HepG2 (cell line): ENCODE results near the gene COL4A2. TPM values are rescaled to one million over a fixed set of nuclear protein-coding genes. Genes with fewer than 3 reads are reported as not detected.

Experiments used
- ATAC-seq: fragments of 200-7000 bp; cut with Tn5 transposase; 3 replicates; pipeline ENCODE4 v1.9.1; 2020; ENCODE audit warnings: mild to moderate bottlenecking, moderate library complexity
- BruUV-seq: library from RNA; stranded (reverse); fragments of 400-500 nt; replicated peaks from 2 replicates; lab custom pipeline; 2021; lab: Mats Ljungman, UMichigan
- CTCF ChIA-PET: fragments of 300-600 bp; formaldehyde crosslinking; extraction: SDS; loops from one replicate; lab custom pipeline; 2021; ENCODE audit warnings: low total read pairs, inconsistent platforms, low intra/inter-chr PET ratio; lab: Yijun Ruan, JAX
- POLR2A ChIA-PET: fragments of 350-600 bp; sonication (Branson Sonifier 250); formaldehyde crosslinking; loops from one replicate; lab custom pipeline; 2020; ENCODE audit warnings: antibody characterized with exemption, inconsistent platforms; lab: Yijun Ruan, JAX
- DNase-seq: peaks from one replicate; pipeline ENCODE4 v3.0.0-alpha.2; 2015; ENCODE audit warnings: low spot score
- FAIRE-seq: peaks from 3 replicates; lab custom pipeline; 2011; peaks lifted over from hg19 to GRCh38; lab: Jason Lieb, UNC
- H2AFZ ChIP-seq: one replicate; pipeline ENCODE4 v1.6.1; 2011; ENCODE audit warnings: low read length, inconsistent platforms
- H3K27ac ChIP-seq: fragments of 300-600 bp; 3 replicates; pipeline ENCODE4 v1.8.0; 2011; ENCODE audit warnings: mixed run types, mild to moderate bottlenecking, mixed read lengths, low read length, inconsistent platforms; ENCODE audit not compliant: insufficient read depth; ENCODE audit errors: extremely low read length
- H3K27me3 ChIP-seq, 2 experiments: fragments of 200-600 bp in 1 of 2; 2 replicates in 1 of 2; 3 replicates in 1 of 2; pipeline versions ENCODE4 v1.6.0 to v1.8.0; 2011; ENCODE audit warnings: low read length in 2 of 2, mild to moderate bottlenecking in 2 of 2, moderate library complexity in 2 of 2, inconsistent platforms in 1 of 2; ENCODE audit not compliant: insufficient read depth in 2 of 2, control insufficient read depth in 1 of 2
- H3K36me3 ChIP-seq, 2 experiments: fragments of 200-600 bp in 1 of 2; replicated peaks in 1 of 2; 2 replicates in 1 of 2; 3 replicates in 1 of 2; pipeline versions ENCODE4 v1.5.1 to v1.8.0; 2011; ENCODE audit warnings: low read length in 2 of 2, inconsistent platforms in 1 of 2; ENCODE audit not compliant: insufficient read depth in 2 of 2, control insufficient read depth in 1 of 2
- H3K4me1 ChIP-seq: 2 replicates; pipeline ENCODE4 v1.5.1; 2012; ENCODE audit warnings: low read length, inconsistent platforms; ENCODE audit not compliant: insufficient read depth
- H3K4me2 ChIP-seq: 2 replicates; pipeline ENCODE4 v1.6.0; 2011; ENCODE audit warnings: low read depth, low read length, inconsistent platforms
- H3K4me3 ChIP-seq, 3 experiments: fragments of 200-600 bp in 1 of 3; sonication (generic), shearing (Covaris generic) in 1 of 3; replicated peaks in 1 of 3; 2 replicates each; pipeline ENCODE4 v1.5.1; 2011 to 2016; ENCODE audit warnings: low read length in 3 of 3, inconsistent platforms in 2 of 3, low read depth in 2 of 3, mild to moderate bottlenecking in 2 of 3, control low read depth in 1 of 3, mixed read lengths in 1 of 3; ENCODE audit not compliant: insufficient read depth in 1 of 3
- H3K79me2 ChIP-seq: one replicate; pipeline ENCODE4 v1.6.1; 2011; ENCODE audit warnings: low read length, inconsistent platforms; ENCODE audit not compliant: insufficient read depth
- H3K9ac ChIP-seq: 2 replicates; pipeline ENCODE4 v1.6.0; 2011; ENCODE audit warnings: mild to moderate bottlenecking, low read depth, low read length, inconsistent platforms; ENCODE audit not compliant: insufficient read depth
- H3K9me3 ChIP-seq: 2 replicates; pipeline ENCODE4 v1.5.1; 2012; ENCODE audit warnings: mild to moderate bottlenecking, low read length
- H4K20me1 ChIP-seq: 2 replicates; pipeline ENCODE4 v1.6.0; 2011; ENCODE audit warnings: inconsistent platforms, mild to moderate bottlenecking, low read length, moderate library complexity; ENCODE audit not compliant: insufficient read depth
- AGO2 ChIP-seq: fragments of 200-400 bp; formaldehyde crosslinking; optimal IDR thresholded peaks from 2 replicates; pipeline ENCODE3; 2017; ENCODE audit warnings: mild to moderate bottlenecking, low read depth, low read length, moderate library complexity
- BCL6 ChIP-seq: IDR thresholded peaks from 2 replicates; pipeline ENCODE4 v1.6.1; 2016; ENCODE audit warnings: missing genetic modification reagents, missing compliant biosample characterization
- MTF1 ChIP-seq: sonication (generic); formaldehyde crosslinking; IDR thresholded peaks from 2 replicates; pipeline ENCODE4 v1.5.0; 2020; ENCODE audit warnings: missing genetic modification reagents
- PRPF4 ChIP-seq: fragments of 200-400 bp; formaldehyde crosslinking; IDR thresholded peaks from 2 replicates; pipeline ENCODE4 v1.6.1; 2016; ENCODE audit warnings: low read length, low read depth; ENCODE audit not compliant: poor library complexity, severe bottlenecking
- TP53 ChIP-seq: sonication (generic); formaldehyde crosslinking; conservative IDR thresholded peaks from 2 replicates; pipeline ENCODE4 v1.4.0; 2020; ENCODE audit warnings: missing genetic modification reagents
- ZNF773 ChIP-seq: sonication (generic); formaldehyde crosslinking; IDR thresholded peaks from 2 replicates; pipeline ENCODE4 v1.4.0; 2020; ENCODE audit warnings: missing genetic modification reagents, borderline replicate concordance
- ZNF781 ChIP-seq: sonication (generic); formaldehyde crosslinking; IDR thresholded peaks from 2 replicates; pipeline ENCODE4 v1.5.1; 2020; ENCODE audit warnings: borderline replicate concordance, mild to moderate bottlenecking, missing genetic modification reagents; ENCODE audit errors: not compliant biosample characterization
- WGBS: methylation state at CpG from one replicate; pipeline ENCODE4 v1.1.6; 2017; ENCODE audit warnings: low lambda C conversion rate; 5-methylcytosine and 5-hydroxymethylcytosine counted together
- in situ Hi-C: cut with HindIII; loops from 2 replicates; pipeline ENCODE4 v1.10.0; 2017; ENCODE audit warnings: low pct_unique_long_range_greater_than_20kb; ENCODE audit not compliant: extremely low pct_ligation_motif_present
- intact Hi-C: fragments of 100-400 bp; cut with micrococcal nuclease; formaldehyde crosslinking; loops from one replicate; pipeline ENCODE4 v1.10.0; 2022; ENCODE audit not compliant: unreplicated experiment
- polyA plus RNA-seq, 8 experiments: library from polyadenylated mRNA; depleted of rRNA in 3 of 8; stranded (reverse) in 7 of 8; unstranded in 1 of 8; fragments of >200 nt; fragmentation: Illumina TruSeq in 4 of 8; extraction: Trizol in 4 of 8; gene quantifications; 2 replicates each; pipeline versions ENCODE4 v1.2.1 to v1.2.3, GENCODE V29; 2011 to 2016; ENCODE audit warnings: low read depth in 4 of 8, missing spikeins in 1 of 8, mixed read lengths in 1 of 8; ENCODE audit not compliant: insufficient read depth in 1 of 8
- total RNA-seq, 5 experiments: library from RNA; depleted of rRNA; stranded (reverse); fragments of >200 nt; fragmentation: Illumina TruSeq; extraction: Trizol; gene quantifications; 2 replicates each; pipeline ENCODE4 v1.2.3, GENCODE V29; 2016; ENCODE audit warnings: low read depth in 1 of 5
- TF ChIP-seq, protein P1 (sequence below): sonication (generic); formaldehyde crosslinking; IDR thresholded peaks from 2 replicates; pipeline ENCODE4 v1.5.0; 2020; ENCODE audit warnings: mild to moderate bottlenecking, missing genetic modification reagents
- TF ChIP-seq, protein P2 (sequence below): sonication (generic); formaldehyde crosslinking; IDR thresholded peaks from 2 replicates; pipeline ENCODE4 v1.8.0; 2022; ENCODE audit warnings: missing genetic modification reagents, mild to moderate bottlenecking, borderline replicate concordance
- TF ChIP-seq, protein P3 (sequence below): sonication (generic); formaldehyde crosslinking; conservative IDR thresholded peaks from 2 replicates; pipeline ENCODE4 v1.4.0; 2020; ENCODE audit warnings: mild to moderate bottlenecking, missing genetic modification reagents, moderate library complexity

The COL4A2 gene
- total and polyA plus RNA-seq, 2 of the 13 experiments (the other 11 are each of a cell fraction or from before 2014, with no cell fraction given) = 0.22 to 1.9 TPM

GRCh38 chr13:110435331-110435730 is 128.2 kb downstream of the COL4A2 start:
- 12% methylated on average over 5 of the region's 5 CpGs for WGBS
- H3K4me2 ChIP-seq = no peak overlapping the region
- H3K9me3 ChIP-seq = no peaks in the 10 kb centered on the region

DNA sequence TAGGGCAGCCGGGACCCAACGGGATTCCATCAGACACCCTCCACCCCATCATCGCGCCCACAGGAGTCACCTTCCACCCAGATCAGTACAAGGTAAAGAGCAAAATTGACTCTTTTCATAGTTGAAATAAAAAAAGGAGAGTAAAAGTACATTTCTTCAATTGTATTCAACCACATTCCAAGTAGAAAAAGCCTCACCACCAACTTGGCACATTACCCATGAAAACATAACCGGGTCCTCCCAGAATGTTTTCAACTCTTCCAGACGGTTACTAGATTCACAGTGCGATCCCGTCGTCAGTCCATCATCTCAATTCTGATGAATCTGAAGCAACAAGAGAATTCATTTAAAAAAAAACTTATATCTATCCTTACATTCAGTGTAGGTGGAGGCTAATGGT is 129.2 kb downstream of the COL4A2 start:
- no peaks in the 10 kb centered on the region for H4K20me1 ChIP-seq
- no peak overlapping the region for H3K27ac ChIP-seq
- 23% methylated on average over 9 of the region's 9 CpGs for WGBS
- intact Hi-C loops (no loop called here), in situ Hi-C loops (no loop called here)
- FAIRE-seq = no peak
- H2AFZ ChIP-seq = no peak overlapping the region
- POLR2A ChIA-PET = no interaction called here
- H3K36me3 ChIP-seq = no peaks in the 10 kb centered on the region
- H3K79me2 ChIP-seq = no peaks in the 10 kb centered on the region
- no peak overlapping the region for H3K9ac ChIP-seq
- no peaks in the 10 kb centered on the region for H3K4me1 ChIP-seq
- H3K4me2 ChIP-seq = no peak overlapping the region
- no peak for ATAC-seq
- CTCF ChIA-PET = no interaction called here
- H3K4me3 ChIP-seq = no peak overlapping the region
- no peak for DNase-seq
- no peaks in the 10 kb centered on the region for H3K9me3 ChIP-seq
- no TSS peak for BruUV-seq
- H3K27me3 ChIP-seq = peaks cover 7 to 58% of the 10 kb centered on the region in 2 experiments; a peak in 4 of 5 replicates
- TF ChIP-seq TP53 (CRISPR knock-in tag) (no peak), BCL6 (CRISPR knock-in tag) (no peak), ZNF773 (no peak), AGO2 (no peak)
- TF ChIP-seq, protein P1, sequence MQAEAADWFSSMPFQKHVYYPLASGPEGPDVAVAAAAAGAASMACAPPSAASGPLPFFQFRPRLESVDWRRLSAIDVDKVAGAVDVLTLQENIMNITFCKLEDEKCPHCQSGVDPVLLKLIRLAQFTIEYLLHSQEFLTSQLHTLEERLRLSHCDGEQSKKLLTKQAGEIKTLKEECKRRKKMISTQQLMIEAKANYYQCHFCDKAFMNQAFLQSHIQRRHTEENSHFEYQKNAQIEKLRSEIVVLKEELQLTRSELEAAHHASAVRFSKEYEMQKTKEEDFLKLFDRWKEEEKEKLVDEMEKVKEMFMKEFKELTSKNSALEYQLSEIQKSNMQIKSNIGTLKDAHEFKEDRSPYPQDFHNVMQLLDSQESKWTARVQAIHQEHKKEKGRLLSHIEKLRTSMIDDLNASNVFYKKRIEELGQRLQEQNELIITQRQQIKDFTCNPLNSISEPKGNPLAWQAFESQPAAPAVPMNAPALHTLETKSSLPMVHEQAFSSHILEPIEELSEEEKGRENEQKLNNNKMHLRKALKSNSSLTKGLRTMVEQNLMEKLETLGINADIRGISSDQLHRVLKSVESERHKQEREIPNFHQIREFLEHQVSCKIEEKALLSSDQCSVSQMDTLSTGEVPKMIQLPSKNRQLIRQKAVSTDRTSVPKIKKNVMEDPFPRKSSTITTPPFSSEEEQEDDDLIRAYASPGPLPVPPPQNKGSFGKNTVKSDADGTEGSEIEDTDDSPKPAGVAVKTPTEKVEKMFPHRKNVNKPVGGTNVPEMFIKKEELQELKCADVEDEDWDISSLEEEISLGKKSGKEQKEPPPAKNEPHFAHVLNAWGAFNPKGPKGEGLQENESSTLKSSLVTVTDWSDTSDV (CRISPR knock-in tag) = no peak
- TF ChIP-seq, protein P2, sequence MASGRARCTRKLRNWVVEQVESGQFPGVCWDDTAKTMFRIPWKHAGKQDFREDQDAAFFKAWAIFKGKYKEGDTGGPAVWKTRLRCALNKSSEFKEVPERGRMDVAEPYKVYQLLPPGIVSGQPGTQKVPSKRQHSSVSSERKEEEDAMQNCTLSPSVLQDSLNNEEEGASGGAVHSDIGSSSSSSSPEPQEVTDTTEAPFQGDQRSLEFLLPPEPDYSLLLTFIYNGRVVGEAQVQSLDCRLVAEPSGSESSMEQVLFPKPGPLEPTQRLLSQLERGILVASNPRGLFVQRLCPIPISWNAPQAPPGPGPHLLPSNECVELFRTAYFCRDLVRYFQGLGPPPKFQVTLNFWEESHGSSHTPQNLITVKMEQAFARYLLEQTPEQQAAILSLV = no peak

More at GRCh38 chr13:110435331-110435730, 128.2 kb downstream of the COL4A2 start:
- intact Hi-C loops (no loop called here), in situ Hi-C loops (no loop called here)
- Histone ChIP-seq H4K20me1 (no peaks in the 10 kb centered on the region), H3K27ac (no peak overlapping the region), H3K4me1 (no peaks in the 10 kb centered on the region), H2AFZ (no peak overlapping the region), H3K9ac (no peak overlapping the region), H3K27me3 (peaks cover 7 to 55% of the 10 kb centered on the region in 2 experiments; a peak in 4 of 5 replicates), H3K4me3 (no peak overlapping the region), H3K36me3 (no peaks in the 10 kb centered on the region), H3K79me2 (no peaks in the 10 kb centered on the region)
- no TSS peak for BruUV-seq
- ChIA-PET POLR2A (no interaction called here), CTCF (no interaction called here)
- FAIRE-seq (no peak), DNase-seq (no peak), ATAC-seq (no peak)
- TF ChIP-seq, protein P3, sequence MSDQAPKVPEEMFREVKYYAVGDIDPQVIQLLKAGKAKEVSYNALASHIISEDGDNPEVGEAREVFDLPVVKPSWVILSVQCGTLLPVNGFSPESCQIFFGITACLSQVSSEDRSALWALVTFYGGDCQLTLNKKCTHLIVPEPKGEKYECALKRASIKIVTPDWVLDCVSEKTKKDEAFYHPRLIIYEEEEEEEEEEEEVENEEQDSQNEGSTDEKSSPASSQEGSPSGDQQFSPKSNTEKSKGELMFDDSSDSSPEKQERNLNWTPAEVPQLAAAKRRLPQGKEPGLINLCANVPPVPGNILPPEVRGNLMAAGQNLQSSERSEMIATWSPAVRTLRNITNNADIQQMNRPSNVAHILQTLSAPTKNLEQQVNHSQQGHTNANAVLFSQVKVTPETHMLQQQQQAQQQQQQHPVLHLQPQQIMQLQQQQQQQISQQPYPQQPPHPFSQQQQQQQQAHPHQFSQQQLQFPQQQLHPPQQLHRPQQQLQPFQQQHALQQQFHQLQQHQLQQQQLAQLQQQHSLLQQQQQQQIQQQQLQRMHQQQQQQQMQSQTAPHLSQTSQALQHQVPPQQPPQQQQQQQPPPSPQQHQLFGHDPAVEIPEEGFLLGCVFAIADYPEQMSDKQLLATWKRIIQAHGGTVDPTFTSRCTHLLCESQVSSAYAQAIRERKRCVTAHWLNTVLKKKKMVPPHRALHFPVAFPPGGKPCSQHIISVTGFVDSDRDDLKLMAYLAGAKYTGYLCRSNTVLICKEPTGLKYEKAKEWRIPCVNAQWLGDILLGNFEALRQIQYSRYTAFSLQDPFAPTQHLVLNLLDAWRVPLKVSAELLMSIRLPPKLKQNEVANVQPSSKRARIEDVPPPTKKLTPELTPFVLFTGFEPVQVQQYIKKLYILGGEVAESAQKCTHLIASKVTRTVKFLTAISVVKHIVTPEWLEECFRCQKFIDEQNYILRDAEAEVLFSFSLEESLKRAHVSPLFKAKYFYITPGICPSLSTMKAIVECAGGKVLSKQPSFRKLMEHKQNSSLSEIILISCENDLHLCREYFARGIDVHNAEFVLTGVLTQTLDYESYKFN (CRISPR knock-in tag) = no peak
- TF ChIP-seq MTF1 (CRISPR knock-in tag) (no peak), PRPF4 (no peak), ZNF781 (CRISPR knock-in tag) (no peak)
